Right kidney (tissue), 1 donor: ENCODE data around the gene AEBP2.
"Not testable (repeated sequence)": the region's sequence is repeated elsewhere in the genome, so short reads cannot be mapped to it uniquely, and the experiment has no call there.

Experiments
- DNase-seq: peaks from one replicate; pipeline ENCODE4 v3.0.0-alpha.2; 2016

The AEBP2 gene

GRCh38 chr12:19451196-19451595 is 11.9 kb downstream of the AEBP2 start:
- DNase-seq: no peak

GRCh38 chr12:19453961-19454360 is 14.7 kb downstream of the AEBP2 start:
- DNase-seq: no peak

- no peak for DNase-seq
Measured at GRCh38 chr12:19454837-19455236, 15.5 kb downstream of the AEBP2 start.

GRCh38 chr12:19456176-19456575 is 16.9 kb downstream of the AEBP2 start:
- no peak for DNase-seq

- DNase-seq: no peak
Measured at GRCh38 chr12:19457561-19457960, 18.3 kb downstream of the AEBP2 start.

- DNase-seq: no peak
Measured at GRCh38 chr12:19458733-19459132, 19.4 kb downstream of the AEBP2 start.

- no peak for DNase-seq
Measured at GRCh38 chr12:19461999-19462398, 22.7 kb downstream of the AEBP2 start.

GRCh38 chr12:19462406-19462805 is 23.1 kb downstream of the AEBP2 start:
- DNase-seq: no peak

GRCh38 chr12:19464192-19464580 is 24.9 kb downstream of the AEBP2 start:
- DNase-seq: no peak

GRCh38 chr12:19465711-19466110 is 26.4 kb downstream of the AEBP2 start:
- no peak for DNase-seq

- no peak for DNase-seq
Measured at GRCh38 chr12:19474147-19474546, 34.9 kb downstream of the AEBP2 start.

GRCh38 chr12:19475884-19476505 is 36.7 kb downstream of the AEBP2 start:
- DNase-seq: not testable (repeated sequence)

- DNase-seq: no peak
Measured at GRCh38 chr12:19477071-19477470, 37.8 kb downstream of the AEBP2 start.

GRCh38 chr12:19480459-19480858 is 41.2 kb downstream of the AEBP2 start:
- no peak for DNase-seq

GRCh38 chr12:19482036-19482435 is 42.7 kb downstream of the AEBP2 start:
- no peak for DNase-seq

- no peak for DNase-seq
Measured at GRCh38 chr12:19482551-19483109, 43.3 kb downstream of the AEBP2 start.

- no peak for DNase-seq
Measured at GRCh38 chr12:19483727-19484126, 44.4 kb downstream of the AEBP2 start.

- no peak for DNase-seq
Measured at GRCh38 chr12:19484738-19485137, 45.4 kb downstream of the AEBP2 start.

GRCh38 chr12:19485240-19485639 is 45.9 kb downstream of the AEBP2 start:
- no peak for DNase-seq

- DNase-seq: no peak
Measured at GRCh38 chr12:19489168-19489567, 49.9 kb downstream of the AEBP2 start.

- no peak for DNase-seq
Measured at GRCh38 chr12:19490908-19491307, 51.6 kb downstream of the AEBP2 start.

GRCh38 chr12:19491863-19492262 is 52.6 kb downstream of the AEBP2 start:
- no peak for DNase-seq

- DNase-seq: no peak
Measured at GRCh38 chr12:19496219-19496878, 57.1 kb downstream of the AEBP2 start.

- no peak for DNase-seq
Measured at GRCh38 chr12:19498099-19498498, 58.8 kb downstream of the AEBP2 start.
